ENCODE results near the gene APOB. TPM values are rescaled to one million over a fixed set of nuclear protein-coding genes. Genes with fewer than 3 reads are reported as not detected.

APOB gene
- total and polyA plus RNA-seq, 2 of the 8 experiments (the other 6 are each of a cell fraction or from before 2014, with no cell fraction given): 0.15 to 0.61 TPM

DNA sequence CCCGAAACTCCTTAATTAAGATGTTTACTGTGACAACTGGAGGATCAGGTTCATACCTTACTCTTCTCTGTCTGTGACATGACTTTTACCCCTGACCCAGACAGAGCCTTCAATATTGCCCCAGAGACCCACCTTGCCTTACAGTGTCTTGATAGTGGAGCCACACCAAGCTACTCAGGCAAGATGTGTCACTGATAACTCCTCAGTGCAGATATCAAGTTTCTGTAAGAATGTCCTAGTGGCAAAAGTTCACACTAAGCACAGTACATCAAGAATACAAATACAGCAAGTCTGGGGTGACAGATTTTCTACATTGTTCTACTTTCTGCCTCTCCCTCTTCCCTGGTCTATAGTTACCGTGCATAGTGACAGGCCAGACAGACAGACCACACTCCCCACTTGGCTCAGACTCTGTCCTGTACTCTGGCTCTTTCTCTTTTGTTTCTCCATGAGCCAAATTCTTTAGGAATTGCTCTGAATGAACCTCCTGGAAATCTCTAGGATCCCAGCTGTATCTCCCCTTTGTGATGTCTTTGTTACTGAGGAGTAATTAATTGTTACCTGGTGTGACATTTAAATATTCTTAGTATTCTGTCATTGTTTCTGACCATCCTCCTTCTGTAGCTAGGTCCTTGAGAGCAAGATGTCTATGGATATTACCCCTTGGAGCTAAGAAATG, 24.1 kb upstream of the APOB start (continued):
- no peak for TF ChIP-seq USF2 (IDR thresholded peaks at IDR 0.05; ENCODE audit: low read length)
- no peak for TF ChIP-seq POLR2AphosphoS5 (IDR thresholded peaks at IDR 0.05; ENCODE audit: low read depth, low read length)
- TF ChIP-seq GTF2F1 (IDR thresholded peaks at IDR 0.05; ENCODE audit: borderline replicate concordance, low read depth, low read length): no peak
- TF ChIP-seq TEAD4 (IDR thresholded peaks at IDR 0.05; ENCODE audit: low read depth, low read length): no peak
- no peak for TF ChIP-seq RXRA (IDR thresholded peaks at IDR 0.05; ENCODE audit: insufficient read depth, low read depth, low read length)
- TF ChIP-seq ATF3 (IDR thresholded peaks at IDR 0.05; ENCODE audit: insufficient read depth, low read depth, low read length): no peak
- TF ChIP-seq EZH2 (IDR thresholded peaks at IDR 0.05; ENCODE audit: low read depth, low read length, severe bottlenecking): no peak
- TF ChIP-seq CBX5 (IDR thresholded peaks at IDR 0.05; ENCODE audit: low read depth, low read length): no peak
- TF ChIP-seq POU5F1 (IDR thresholded peaks at IDR 0.05; ENCODE audit: low read depth, low read length): no peak

Measured in H1 (cell line).